NCI-H1105 (cell line): ENCODE results near the gene CITED4.

Source experiments
- DNase-seq: peaks from one replicate; lab custom pipeline; 2025; lab: John Stamatoyannopoulos, UW

CITED4 gene

DNA sequence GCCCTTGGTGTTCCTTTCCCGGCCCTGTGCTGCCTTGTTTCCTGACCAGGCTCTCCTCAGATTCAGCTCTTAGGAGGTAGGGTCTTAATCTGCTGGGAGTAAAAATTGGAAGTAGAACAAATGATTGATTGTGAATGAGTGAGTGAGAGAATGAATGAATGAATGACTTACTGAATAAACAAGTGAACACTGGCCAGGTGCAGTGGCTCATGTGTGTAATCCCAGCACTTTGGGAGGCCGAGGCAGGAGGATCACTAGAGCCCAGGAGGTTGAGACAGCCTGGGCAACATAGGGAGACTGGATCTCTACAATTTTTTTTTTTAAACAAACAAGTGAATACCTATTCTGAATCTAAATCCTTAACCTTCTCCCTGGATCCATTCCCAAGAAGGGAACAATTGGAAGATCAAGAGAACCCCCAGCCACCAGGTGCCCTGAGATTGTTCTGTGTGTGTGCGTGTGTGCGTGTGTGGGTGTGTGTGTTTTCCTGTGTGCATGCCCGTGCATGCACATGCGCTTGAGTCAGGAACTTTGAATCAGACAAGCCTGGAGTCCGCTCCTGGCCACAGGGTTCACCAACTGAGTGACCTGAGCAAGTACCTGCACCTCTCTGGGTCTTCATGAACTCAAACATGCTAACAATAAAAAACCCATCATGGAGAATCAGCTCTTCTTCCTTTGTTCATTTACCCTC is 24.3 kb upstream of the CITED4 start:
- no peak for DNase-seq

DNA sequence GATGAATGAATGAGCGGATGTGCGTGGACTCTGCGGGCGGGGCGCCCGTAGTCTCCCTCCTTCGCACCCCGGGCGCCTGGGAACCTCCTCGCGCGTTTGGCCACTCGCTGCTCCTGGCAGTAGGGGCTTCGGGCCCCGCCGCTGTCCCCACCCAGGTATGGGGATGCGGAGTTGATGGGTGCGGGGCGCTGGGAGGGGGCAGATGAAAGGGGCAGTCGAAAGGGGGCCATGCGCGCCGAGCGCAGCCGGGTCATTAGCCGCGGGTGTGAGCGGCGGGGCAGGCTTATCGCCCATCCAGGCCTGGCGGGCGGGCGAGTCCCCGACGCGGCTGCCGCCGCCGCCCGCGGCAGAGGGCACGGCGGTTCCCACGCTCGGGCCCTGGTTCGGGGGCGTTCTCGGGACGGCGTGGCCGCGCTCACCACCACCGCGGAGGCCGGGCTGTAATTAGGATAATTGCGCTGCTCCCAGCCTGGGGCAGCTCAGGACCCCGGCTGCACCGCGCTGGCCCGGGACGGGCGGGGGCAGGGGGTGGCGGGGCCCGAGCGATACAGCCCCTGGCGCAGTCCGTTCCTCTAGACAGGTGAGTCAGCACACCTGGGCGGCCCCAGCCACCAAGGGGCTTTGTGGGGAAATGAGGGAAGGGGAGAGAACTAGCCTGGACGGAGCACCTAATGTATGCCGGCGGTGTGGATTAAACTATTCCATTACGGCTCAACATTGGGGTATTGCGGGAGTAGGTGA is 22.1 kb upstream of the CITED4 start:
- DNase-seq, result no peak

GRCh38 chr1:40880813-40881549 is 18.8 kb upstream of the CITED4 start:
- DNase-seq, result no peak

DNA sequence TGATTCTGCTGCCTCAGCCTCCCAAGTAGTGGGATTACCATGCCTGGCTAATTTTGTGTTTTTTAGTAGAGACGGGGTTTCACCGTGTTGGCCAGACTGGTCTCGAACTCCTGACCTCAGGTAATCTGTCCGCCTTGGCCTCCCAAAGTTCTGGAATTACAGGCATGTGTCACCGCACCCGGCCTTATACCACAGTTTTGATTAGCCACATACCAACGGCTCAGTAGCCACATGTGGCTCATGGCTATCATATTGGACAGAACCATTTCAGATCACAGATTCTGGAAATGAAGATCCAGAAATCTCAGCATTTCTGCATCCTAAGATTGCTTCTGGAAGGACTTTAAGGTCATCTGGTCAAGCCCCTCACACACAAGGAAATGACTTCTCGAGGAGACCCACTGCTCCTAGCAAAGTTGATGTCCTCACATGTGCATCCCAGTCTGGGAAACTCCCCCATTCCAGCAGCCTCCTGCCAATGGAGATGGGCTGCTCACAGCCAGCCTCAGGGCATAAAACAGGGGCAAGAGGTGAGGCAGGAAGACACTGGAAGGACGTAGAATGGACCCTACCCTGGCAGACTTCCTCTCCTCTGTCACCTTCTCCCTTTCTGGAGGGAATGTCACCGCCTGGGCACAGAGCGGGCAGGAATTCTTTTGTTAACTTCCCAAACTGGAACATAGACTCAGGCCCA is 17.5 kb upstream of the CITED4 start:
- no peak for DNase-seq

GRCh38 chr1:40878906-40879305 is 16.7 kb upstream of the CITED4 start:
- DNase-seq, result no peak

GRCh38 chr1:40877698-40878097 is 15.5 kb upstream of the CITED4 start:
- no peak for DNase-seq

- DNase-seq, result no peak
These were observed 14.7 kb upstream of the CITED4 start for GRCh38 chr1:40876891-40877290.

- no peak for DNase-seq
These were observed 14.2 kb upstream of the CITED4 start for GRCh38 chr1:40876436-40876761.

GRCh38 chr1:40873863-40874472 is 11.8 kb upstream of the CITED4 start:
- DNase-seq, result no peak

DNA sequence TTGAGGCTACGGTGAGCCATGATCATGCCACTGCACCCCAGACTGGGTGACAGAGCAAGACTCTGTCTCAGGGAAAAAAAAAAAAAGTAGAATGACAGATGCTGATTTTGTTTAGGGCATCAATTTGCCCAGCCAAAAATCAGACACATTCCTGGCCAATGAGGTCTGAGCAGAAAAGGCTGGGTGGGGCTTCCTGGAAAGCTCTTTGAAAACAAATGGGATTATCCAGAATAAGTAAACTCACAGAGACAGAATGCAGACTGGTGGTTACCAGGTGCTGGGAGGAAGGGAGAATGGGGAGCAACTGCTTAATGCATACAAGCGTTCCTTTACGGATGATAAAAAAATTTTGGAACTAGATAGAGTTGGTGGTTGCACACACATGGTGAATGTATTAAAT is 10.1 kb upstream of the CITED4 start:
- no peak for DNase-seq

- no peak for DNase-seq
These were observed 8.1 kb upstream of the CITED4 start for GRCh38 chr1:40870135-40870728.

DNA sequence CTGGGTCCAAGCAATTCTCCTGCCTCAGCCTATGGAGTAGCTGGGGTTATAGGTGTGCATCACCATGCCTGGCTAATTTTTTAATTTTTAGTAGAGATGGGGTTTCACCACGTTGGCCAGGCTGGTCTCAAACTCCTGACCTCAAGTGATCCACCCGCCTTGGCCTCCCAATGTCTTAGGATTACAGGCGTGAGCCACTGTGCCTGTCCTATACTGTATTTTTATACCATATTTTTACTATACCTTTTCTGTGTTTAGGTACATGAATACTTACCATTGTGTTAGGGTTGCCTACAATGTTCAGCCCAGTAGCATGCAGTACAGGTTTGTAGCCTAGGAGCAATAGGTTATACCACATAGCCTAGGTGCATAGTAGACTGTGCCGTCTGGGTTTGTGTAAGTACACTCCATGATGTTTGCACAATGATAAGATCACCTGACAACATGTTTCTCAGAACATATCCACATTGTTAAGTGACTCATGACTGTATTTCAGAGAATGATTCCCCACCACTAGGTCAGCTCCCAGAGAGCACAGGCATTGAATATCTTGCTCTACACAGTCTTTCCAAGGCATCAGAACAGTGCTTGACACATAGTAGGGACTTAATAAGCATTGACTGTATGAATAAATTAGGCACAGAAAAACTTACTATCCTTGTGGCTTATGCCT is 6.0 kb upstream of the CITED4 start:
- DNase-seq, result no peak

- DNase-seq, result peak; percentile 36
These were observed 749 bp downstream of the CITED4 start for GRCh38 chr1:40861224-40862003.

DNA sequence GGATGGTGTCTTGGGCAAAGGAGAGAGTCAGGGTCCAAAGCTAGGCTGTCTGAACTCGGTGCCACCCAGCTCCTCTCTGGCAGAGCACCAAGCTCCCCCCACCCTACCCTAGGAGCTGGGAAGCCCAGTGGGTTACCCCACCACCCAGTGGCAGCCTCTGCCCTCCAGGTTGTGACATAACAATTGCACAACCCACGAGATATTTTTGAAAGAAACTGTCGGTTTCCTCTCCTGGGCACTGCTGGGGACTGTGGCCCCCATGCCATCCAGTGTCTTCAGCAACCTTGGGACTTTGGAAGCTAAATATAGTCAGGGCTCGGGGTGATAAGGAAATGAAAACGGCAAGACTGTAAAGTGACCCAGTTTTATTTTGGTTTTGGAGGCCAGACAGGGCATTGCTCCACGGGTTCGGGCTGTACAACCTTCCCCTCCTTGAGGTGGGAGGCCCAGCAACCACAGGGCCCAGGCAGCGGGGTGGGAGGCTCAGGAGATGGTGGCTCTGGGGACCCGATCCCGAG is 1.4 kb downstream of the CITED4 start:
- DNase-seq, result no peak

GRCh38 chr1:40858856-40859416 is 3.2 kb downstream of the CITED4 start:
- DNase-seq, result no peak

GRCh38 chr1:40857737-40858136 is 4.4 kb downstream of the CITED4 start:
- no peak for DNase-seq

DNA sequence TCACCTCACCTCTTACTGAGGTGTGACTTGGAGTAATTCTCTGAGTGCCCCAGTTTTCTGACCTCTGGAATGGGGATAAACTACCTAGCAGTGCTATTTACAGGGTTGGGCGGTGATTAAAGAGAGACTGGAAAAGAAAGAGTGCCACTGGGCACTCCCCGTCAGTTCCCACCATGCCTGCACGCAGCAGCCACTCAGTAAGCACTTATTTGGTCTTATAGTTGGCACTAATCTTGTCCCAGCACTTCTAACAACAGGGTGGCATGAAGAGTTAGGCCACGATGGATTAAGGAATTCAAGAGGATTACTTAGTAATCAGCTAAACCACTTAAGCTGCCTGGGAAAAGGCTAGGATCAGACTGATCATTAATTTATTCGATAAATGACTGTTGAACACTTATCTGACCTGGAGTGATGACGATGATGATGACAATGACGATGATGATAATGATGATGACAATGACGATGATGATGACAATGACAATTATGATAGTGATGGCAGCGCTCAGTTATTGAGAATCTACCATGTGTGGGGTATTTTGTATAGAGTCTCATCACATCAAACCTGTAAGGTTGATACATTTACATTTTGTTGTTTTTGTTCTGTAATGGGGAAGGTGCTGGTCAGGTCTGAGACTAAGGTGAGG is 5.4 kb downstream of the CITED4 start:
- DNase-seq, result no peak

DNA sequence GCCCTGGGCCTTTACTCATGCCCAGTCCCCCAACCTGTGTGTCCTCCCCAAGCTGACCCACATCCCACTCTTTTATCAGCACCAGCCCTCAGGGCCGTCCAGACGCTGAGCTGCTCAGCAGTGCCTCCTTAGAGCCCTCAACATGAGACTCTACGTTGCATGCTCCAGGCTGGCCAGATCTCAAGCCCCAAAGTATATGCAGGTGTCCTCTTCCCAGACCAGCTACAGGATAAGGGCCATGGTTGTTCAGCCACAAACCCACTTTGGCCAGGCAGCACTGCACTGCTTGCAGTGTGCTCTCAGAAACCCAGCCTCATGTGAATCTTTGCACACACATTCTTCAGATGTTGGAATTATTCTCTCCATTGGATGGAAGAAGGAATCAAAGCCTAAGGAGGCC is 6.0 kb downstream of the CITED4 start:
- DNase-seq, result no peak

DNA sequence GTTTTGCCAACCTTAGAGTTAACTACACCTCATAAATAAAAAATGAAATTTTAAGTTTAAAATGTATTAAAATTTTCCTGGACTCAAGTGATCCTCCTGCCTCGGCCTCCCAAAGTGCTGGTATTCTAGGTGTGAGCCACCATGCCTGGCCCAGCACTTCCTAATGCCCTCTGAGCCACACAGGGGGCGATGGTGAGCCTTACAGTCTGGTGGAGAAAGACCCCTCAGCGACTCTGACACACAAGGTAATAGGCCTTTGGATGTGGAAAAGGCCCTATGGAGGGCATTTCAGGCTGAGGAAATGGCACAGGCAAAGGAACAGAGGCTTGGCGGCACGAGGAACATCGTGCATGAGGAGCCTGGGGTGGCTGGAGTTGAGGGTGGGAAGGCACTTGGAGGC is 6.7 kb downstream of the CITED4 start:
- no peak for DNase-seq

DNA sequence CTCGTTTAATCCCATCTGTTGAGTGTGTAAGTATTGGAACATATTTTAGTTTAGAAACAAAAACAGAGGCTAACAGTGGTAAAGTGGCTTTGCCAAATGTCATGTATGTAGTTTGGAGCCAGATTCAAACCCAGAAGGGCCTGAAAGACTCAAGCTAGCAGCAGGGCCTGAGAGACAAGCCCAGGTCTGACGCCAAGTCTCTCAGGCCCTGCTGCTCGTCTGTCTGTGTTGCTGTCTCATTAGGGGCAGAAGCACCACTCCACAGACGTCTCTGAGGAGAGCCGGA is 8.3 kb downstream of the CITED4 start:
- DNase-seq, result no peak
